Lower lobe of right lung (tissue), 2 donors: Measurements from ENCODE around the gene NIPAL1. TPM values are rescaled to one million over a fixed set of nuclear protein-coding genes. Genes with fewer than 3 reads are reported as not detected.
A peak's percentile ranks its signal among the peaks of the same experiment; 100 is the strongest.

Source experiments
- ATAC-seq, 2 donors: fragments of 200-7000 bp; cut with Tn5 transposase; one replicate each; pipeline ENCODE4 v1.9.1; 2020 to 2022; ENCODE audit warnings: mild to moderate bottlenecking in 2 of 2, moderate library complexity in 2 of 2
- DNase-seq: peaks from one replicate; pipeline ENCODE4 v3.0.0-alpha.2; 2020
- H3K27ac ChIP-seq: fragments of 200-600 bp; one replicate; pipeline ENCODE4 v1.8.0; 2022
- H3K27me3 ChIP-seq: fragments of 200-600 bp; one replicate; pipeline ENCODE4 v1.8.0; 2022; ENCODE audit warnings: low read depth
- H3K36me3 ChIP-seq: fragments of 200-600 bp; one replicate; pipeline ENCODE4 v1.8.0; 2022; ENCODE audit warnings: mild to moderate bottlenecking
- H3K4me1 ChIP-seq: fragments of 200-600 bp; one replicate; pipeline ENCODE4 v1.8.0; 2022
- H3K4me3 ChIP-seq: fragments of 200-600 bp; one replicate; pipeline ENCODE4 v1.8.0; 2022; ENCODE audit warnings: mild to moderate bottlenecking
- H3K9me3 ChIP-seq: fragments of 200-600 bp; one replicate; pipeline ENCODE4 v1.8.0; 2022
- CTCF ChIP-seq: fragments of 200-600 bp; IDR thresholded peaks from one replicate; pipeline ENCODE4 v1.8.0; 2022; ENCODE audit warnings: antibody characterized with exemption, mild to moderate bottlenecking
- intact Hi-C: fragments of 100-400 bp; cut with DNase I; formaldehyde crosslinking; loops from one replicate; pipeline ENCODE4 v1.11.0; 2022
- total RNA-seq: library from RNA; stranded (reverse); fragmentation: NEBNext Ultra II Directional; extraction: Animal tissue kit (Norgen Biotek cat#: 25700); gene quantifications from one replicate; pipeline ENCODE4 v1.2.1, GENCODE V29; 2021
- donor health status: DM: no; HTN: yes; CAD: no; lungs with severe emphysema.

The NIPAL1 gene
- total RNA-seq, 1 donor from 2014 or later: 1.3 TPM

- Histone ChIP-seq H3K9me3 (no peaks in the 10 kb centered on the region), H3K4me3 (no peak overlapping the region), H3K27ac (no peak overlapping the region), H3K27me3 (no peaks in the 10 kb centered on the region), H3K4me1 (no peaks in the 10 kb centered on the region), H3K36me3 (no peaks in the 10 kb centered on the region)
- TF ChIP-seq CTCF: no peak
- DNase-seq (no peak), ATAC-seq (no peak)
- intact Hi-C loops: no loop called here
These were observed 62.5 kb downstream of the NIPAL1 start for GRCh38 chr4:48078862-48079655.

- intact Hi-C loops: no loop called here
- Histone ChIP-seq H3K4me3 (no peak overlapping the region), H3K9me3 (no peaks in the 10 kb centered on the region), H3K4me1 (no peaks in the 10 kb centered on the region), H3K27me3 (no peaks in the 10 kb centered on the region), H3K36me3 (no peaks in the 10 kb centered on the region), H3K27ac (no peak overlapping the region)
- peak in 1 of 2 donors; percentile 88 for ATAC-seq
- TF ChIP-seq CTCF: no peak
- DNase-seq: no peak
These were observed 63.4 kb downstream of the NIPAL1 start for GRCh38 chr4:48079972-48080391.

- DNase-seq (no peak), ATAC-seq (no peak)
- TF ChIP-seq CTCF: no peak
- no peaks in the 10 kb centered on the region for H3K4me1 ChIP-seq
- intact Hi-C loops: no loop called here
- H3K36me3 ChIP-seq: no peaks in the 10 kb centered on the region
- no peaks in the 10 kb centered on the region for H3K27me3 ChIP-seq
- no peak overlapping the region for H3K4me3 ChIP-seq
- H3K9me3 ChIP-seq: no peaks in the 10 kb centered on the region
- H3K27ac ChIP-seq: no peak overlapping the region
These were observed 64.6 kb downstream of the NIPAL1 start for GRCh38 chr4:48081196-48081595.

- Histone ChIP-seq H3K9me3 (no peaks in the 10 kb centered on the region), H3K36me3 (no peaks in the 10 kb centered on the region), H3K4me3 (no peak overlapping the region), H3K27me3 (no peaks in the 10 kb centered on the region), H3K4me1 (no peaks in the 10 kb centered on the region), H3K27ac (no peak overlapping the region)
- DNase-seq (no peak), ATAC-seq (no peak)
- intact Hi-C loops: no loop called here
- no peak for TF ChIP-seq CTCF
These were observed 66.4 kb downstream of the NIPAL1 start for GRCh38 chr4:48082956-48083355.

GRCh38 chr4:48085821-48086589 lies 69.4 kb downstream of the NIPAL1 start:
- Histone ChIP-seq H3K27ac (no peak overlapping the region), H3K27me3 (no peaks in the 10 kb centered on the region), H3K36me3 (no peaks in the 10 kb centered on the region), H3K4me3 (no peak overlapping the region), H3K4me1 (no peaks in the 10 kb centered on the region), H3K9me3 (no peaks in the 10 kb centered on the region)
- no peak for DNase-seq
- intact Hi-C loops: no loop called here
- TF ChIP-seq CTCF: no peak
- no peak for ATAC-seq

Other genes starting within 250 kb of the NIPAL1 start
- gene CORIN, start 178.7 kb upstream of the NIPAL1 start, total RNA-seq: 3.9 TPM
- 13.4 TPM for gene NFXL1, start 102.2 kb upstream of the NIPAL1 start, total RNA-seq
- 0.53 TPM for gene CNGA1, start 91 bp upstream of the NIPAL1 start, total RNA-seq
- gene TXK, start 117.5 kb downstream of the NIPAL1 start, total RNA-seq: 7.5 TPM